ENCODE results near the gene PCYT2. TPM values are rescaled to one million over a fixed set of nuclear protein-coding genes. Genes with fewer than 3 reads are reported as not detected.

Gene PCYT2
- total and polyA plus RNA-seq, 9 of the 15 experiments (the other 6 are each of a cell fraction or from before 2014, with no cell fraction given), result 0.92 to 134 (median 82.5) TPM

GRCh38 chr17:81863123-81863675 is 48.0 kb downstream of the PCYT2 start:
- FAIRE-seq, result peak; percentile 37
- WGBS (ENCODE audit: insufficient coverage, low coverage, missing lambda C conversion rate), result 70% methylated on average over 6 of the region's 6 CpGs
- intact Hi-C loops (cut with micrococcal nuclease), result loop anchor here (5.0 kb wide), 1 partner anchor 41 kb away; no protein-coding TSS in a partner anchor
- peaks cover 7% of the 10 kb centered on the region for H3K9me1 ChIP-seq (ENCODE audit: control insufficient read depth, insufficient read depth, low read length)
- peak overlapping the region; percentile 16; the same call in 1 of the 2 replicates for H3K4me2 ChIP-seq (ENCODE audit: insufficient read depth, low read length)
- no peaks in the 10 kb centered on the region for H3K9me3 ChIP-seq (replicated peaks; ENCODE audit: control insufficient read depth, insufficient read depth, low read depth, low read length)
- peaks cover 66% of the 10 kb centered on the region for H3K36me3 ChIP-seq (ENCODE audit: control insufficient read depth, insufficient read depth, low read length)
- no peak overlapping the region for H3K4me3 ChIP-seq
- peaks cover 29 to 74% of the 10 kb centered on the region in 2 experiments for H3K4me1 ChIP-seq (replicated peaks in 1 of 2; ENCODE audit: control insufficient read depth in 2 of 2, insufficient read depth in 2 of 2, low read length in 2 of 2)
- TF ChIP-seq NCOA1 (IDR thresholded peaks at IDR 0.05; ENCODE audit: low read depth) (no peak), SP1 (CRISPR knock-in tag; IDR thresholded peaks at IDR 0.05) (0 out of 2 replicates have a peak, but pooled peaks have one; percentile 11), ARID4B (CRISPR knock-in tag; IDR thresholded peaks at IDR 0.05) (no peak)
- peak overlapping the region; percentile 22 to 43; a peak in 2 of 4 replicates for H3K9ac ChIP-seq (ENCODE audit: insufficient read depth in 1 of 2, low read depth in 2 of 2, low read length in 2 of 2)
- ChIA-PET CTCF (ENCODE audit: low intra/inter-chr PET ratio) (no interaction called here), POLR2A (interaction anchor here (0.9 to 2.2 kb wide), 7 partner anchors 11 to 141 kb away, joined by 3 to 9 read pairs (median 3); partner anchors contain the start of gene MCRIP1)
- no TSS peak for BruUV-seq (replicated peaks)
- no peaks in the 10 kb centered on the region for H3K27me3 ChIP-seq (ENCODE audit: control insufficient read depth in 2 of 2, insufficient read depth in 2 of 2, low read length in 2 of 2)
- H3K79me2 ChIP-seq (ENCODE audit: control insufficient read depth, insufficient read depth, low read length), result peaks cover 70% of the 10 kb centered on the region
- no peak for ATAC-seq
- H4K20me1 ChIP-seq (replicated peaks; ENCODE audit: control insufficient read depth, insufficient read depth, low read length), result peaks cover 40% of the 10 kb centered on the region
- no peak overlapping the region for H2AFZ ChIP-seq (ENCODE audit: low read depth, low read length)
- in situ Hi-C loops (cut with MboI), result loop anchor here (5.0 kb wide), 1 partner anchor 131 kb away; no protein-coding TSS in a partner anchor
- DNase-seq (ENCODE audit: extremely low read depth in 1 of 4, low spot score in 3 of 4), result no peak
- peak overlapping the region; percentile 23; the same call in 2 of the 3 replicates for H3K27ac ChIP-seq (ENCODE audit: extremely low read depth, low read depth, low read length)
